WERI-Rb-1 (cell line): ENCODE results near the gene RNF121.

Experiments
- DNase-seq: peaks from one replicate; pipeline ENCODE4 v3.0.0-alpha.2; 2020
- H3K27ac ChIP-seq: fragments of 250-450 bp; sonication (Bioruptor Pico); 2 replicates; pipeline ENCODE4 v1.5.1; 2020; ENCODE audit warnings: mild to moderate bottlenecking, moderate library complexity
- H3K27me3 ChIP-seq: fragments of 250-450 bp; sonication (Bioruptor Pico); 2 replicates; pipeline ENCODE4 v1.5.1; 2021; ENCODE audit warnings: mild to moderate bottlenecking, low read depth, moderate library complexity; ENCODE audit not compliant: insufficient read depth, severe bottlenecking
- H3K36me3 ChIP-seq: fragments of 250-450 bp; sonication (Bioruptor Pico); 2 replicates; pipeline ENCODE4 v1.5.1; 2020; ENCODE audit warnings: mild to moderate bottlenecking, moderate library complexity
- H3K4me3 ChIP-seq: 2 replicates; pipeline ENCODE4 v1.5.1; 2011; ENCODE audit warnings: low read depth, mild to moderate bottlenecking, control low read depth, low read length
- H3K9me3 ChIP-seq: fragments of 250-450 bp; sonication (Bioruptor Pico); 2 replicates; pipeline ENCODE4 v1.5.1; 2021; ENCODE audit warnings: mild to moderate bottlenecking, moderate library complexity; ENCODE audit not compliant: severe bottlenecking
- TF ChIP-seq, protein P1 (sequence below): IDR thresholded peaks from 2 replicates; pipeline ENCODE4 v1.5.1; 2011; ENCODE audit warnings: low read depth, mild to moderate bottlenecking, control low read depth, inconsistent platforms, low read length

RNF121 gene

DNA sequence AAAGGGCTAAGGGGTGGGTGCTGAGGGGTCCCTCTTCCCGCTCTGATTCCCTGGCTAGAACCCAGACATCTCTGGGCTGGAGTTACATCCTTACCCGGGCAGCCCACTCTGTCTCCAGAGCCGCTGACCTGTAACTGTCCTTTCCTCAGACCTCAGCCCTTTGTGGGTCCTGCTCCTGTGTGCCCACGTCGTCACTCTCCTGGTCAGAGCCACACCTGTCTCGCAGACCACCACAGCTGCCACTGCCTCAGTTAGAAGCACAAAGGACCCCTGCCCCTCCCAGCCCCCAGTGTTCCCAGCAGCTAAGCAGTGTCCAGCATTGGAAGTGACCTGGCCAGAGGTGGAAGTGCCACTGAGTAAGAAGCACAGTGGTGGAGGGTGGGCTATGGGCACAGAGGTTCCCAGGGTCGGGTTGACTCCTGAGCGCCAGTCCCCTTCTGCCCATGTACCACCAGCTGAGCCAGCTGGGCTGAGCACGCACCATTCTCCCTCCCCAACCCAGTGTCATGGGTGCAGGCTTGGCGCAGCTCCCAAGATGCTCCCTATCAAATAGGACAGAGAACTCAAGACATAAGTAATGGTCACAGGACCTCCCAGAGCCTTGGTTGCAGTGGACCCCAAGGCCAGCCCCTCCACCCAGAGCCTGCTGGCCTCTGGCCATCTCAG, 71.5 kb downstream of the RNF121 start:
- no peak for DNase-seq
- no peak overlapping the region for H3K27ac ChIP-seq
- peaks cover 53% of the 10 kb centered on the region for H3K36me3 ChIP-seq

DNA sequence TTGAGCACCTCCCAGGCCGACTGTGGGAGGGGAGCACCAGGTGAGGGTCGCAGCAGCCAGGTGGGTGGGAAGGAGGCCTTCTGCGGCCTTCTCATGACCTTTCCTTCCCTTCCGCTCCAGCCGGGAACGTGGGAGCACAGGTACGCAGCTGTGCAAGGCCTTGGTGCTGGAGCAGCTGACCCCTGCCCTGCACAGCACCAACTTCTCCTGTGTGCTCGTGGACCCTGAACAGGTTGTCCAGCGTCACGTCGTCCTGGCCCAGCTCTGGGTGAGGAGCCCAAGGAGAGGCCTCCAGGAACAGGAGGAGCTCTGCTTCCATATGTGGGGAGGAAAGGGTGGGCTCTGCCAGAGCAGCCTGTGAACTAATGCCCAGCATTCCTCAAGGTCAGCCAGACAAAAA, 72.4 kb downstream of the RNF121 start:
- Histone ChIP-seq H3K36me3 (peaks cover 60% of the 10 kb centered on the region), H3K27ac (no peak overlapping the region), H3K27me3 (no peaks in the 10 kb centered on the region), H3K9me3 (no peaks in the 10 kb centered on the region), H3K4me3 (no peak overlapping the region)
- DNase-seq: no peak
- TF ChIP-seq, protein P1, sequence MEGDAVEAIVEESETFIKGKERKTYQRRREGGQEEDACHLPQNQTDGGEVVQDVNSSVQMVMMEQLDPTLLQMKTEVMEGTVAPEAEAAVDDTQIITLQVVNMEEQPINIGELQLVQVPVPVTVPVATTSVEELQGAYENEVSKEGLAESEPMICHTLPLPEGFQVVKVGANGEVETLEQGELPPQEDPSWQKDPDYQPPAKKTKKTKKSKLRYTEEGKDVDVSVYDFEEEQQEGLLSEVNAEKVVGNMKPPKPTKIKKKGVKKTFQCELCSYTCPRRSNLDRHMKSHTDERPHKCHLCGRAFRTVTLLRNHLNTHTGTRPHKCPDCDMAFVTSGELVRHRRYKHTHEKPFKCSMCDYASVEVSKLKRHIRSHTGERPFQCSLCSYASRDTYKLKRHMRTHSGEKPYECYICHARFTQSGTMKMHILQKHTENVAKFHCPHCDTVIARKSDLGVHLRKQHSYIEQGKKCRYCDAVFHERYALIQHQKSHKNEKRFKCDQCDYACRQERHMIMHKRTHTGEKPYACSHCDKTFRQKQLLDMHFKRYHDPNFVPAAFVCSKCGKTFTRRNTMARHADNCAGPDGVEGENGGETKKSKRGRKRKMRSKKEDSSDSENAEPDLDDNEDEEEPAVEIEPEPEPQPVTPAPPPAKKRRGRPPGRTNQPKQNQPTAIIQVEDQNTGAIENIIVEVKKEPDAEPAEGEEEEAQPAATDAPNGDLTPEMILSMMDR: no peak

More for the DNA sequence above, 71.5 kb downstream of the RNF121 start:
- H3K4me3 ChIP-seq: no peak overlapping the region
- H3K27me3 ChIP-seq: no peaks in the 10 kb centered on the region
- H3K9me3 ChIP-seq: no peaks in the 10 kb centered on the region
- TF ChIP-seq, protein P1: no peak

DNA sequence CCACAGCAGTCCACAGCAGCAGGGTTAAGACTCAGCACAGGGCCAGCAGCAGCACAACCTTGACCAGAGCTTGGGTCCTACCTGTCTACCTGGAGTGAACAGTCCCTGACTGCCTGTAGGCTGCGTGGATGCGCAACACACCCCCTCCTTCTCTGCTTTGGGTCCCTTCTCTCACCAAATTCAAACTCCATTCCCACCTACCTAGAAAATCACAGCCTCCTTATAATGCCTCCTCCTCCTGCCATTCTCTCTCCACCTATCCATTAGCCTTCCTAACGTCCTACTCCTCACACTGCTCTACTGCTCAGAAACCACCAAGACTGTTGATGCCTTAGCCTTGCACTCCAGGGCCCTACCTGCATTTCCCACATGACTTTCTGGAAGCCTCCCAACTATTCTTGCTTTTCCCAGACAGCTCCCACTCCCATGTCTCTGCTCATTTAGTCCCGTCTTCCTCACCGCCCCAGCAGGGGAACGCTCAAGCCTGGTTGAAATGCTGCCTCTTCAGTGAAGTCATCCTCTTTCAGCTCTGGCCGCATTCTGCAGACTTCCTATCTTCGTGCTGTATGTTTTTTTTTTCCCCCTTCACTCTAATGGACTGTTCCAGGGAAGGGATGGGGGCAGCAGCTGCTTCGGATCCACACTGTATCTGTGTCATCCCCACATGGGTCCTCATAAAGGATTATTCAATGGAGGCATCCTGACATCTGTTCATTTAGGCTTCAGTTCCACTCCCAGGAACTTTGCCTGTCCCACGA, 73.2 kb downstream of the RNF121 start:
- Histone ChIP-seq H3K9me3 (no peaks in the 10 kb centered on the region), H3K4me3 (no peak overlapping the region), H3K36me3 (peaks cover 67% of the 10 kb centered on the region), H3K27ac (peak overlapping the region; percentile 50), H3K27me3 (no peaks in the 10 kb centered on the region)
- peak; percentile 35 for DNase-seq
- TF ChIP-seq, protein P1: no peak

DNA sequence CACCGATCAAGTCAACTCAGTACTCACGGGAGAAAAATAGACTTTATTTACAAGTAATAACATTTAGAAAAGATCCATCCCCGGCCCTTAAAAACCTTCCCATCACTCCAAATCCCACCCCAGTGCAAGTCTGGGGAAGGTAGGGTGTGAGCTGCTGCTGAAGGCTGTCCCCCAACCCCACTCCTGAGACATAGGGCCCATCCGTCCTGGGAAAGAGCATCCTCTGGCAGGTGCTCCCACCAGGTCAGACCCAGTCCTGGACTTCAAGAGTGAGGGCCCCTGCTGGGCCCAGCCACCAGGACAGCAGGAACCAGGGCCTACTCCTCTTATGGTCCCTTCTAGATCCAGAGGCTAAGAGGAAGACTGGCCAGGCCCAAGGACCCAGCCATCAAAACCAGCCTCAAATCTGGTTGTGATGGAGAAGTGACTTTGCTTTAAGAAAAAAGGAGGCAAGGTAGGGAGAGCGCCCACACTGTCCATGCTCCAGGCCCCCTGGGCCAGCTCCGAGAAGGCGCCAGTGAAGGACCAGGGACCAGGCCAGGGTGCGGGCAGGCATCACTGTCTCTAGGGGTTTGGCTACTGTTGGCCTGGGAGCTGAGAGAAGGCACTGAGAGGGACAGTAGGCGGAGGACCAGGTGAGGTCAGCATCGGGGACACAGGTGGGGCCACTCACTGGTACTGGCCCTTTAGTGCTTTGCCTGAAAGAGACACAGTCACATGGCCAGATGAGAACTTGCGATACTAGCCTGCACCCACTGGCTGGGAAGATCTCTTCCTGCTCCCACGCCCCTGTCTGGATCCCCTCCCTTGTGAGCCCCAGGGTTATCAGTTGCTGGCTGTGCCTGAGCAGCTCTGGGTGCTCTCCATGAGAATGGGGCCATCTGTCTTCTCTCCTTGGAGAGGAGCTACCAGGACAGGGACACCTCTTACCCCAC, 74.3 kb downstream of the RNF121 start:
- Histone ChIP-seq H3K27ac (peak overlapping the region; percentile 50), H3K4me3 (no peak overlapping the region), H3K36me3 (peaks cover 78% of the 10 kb centered on the region), H3K27me3 (no peaks in the 10 kb centered on the region), H3K9me3 (no peaks in the 10 kb centered on the region)
- TF ChIP-seq, protein P1: no peak
- no peak for DNase-seq

DNA sequence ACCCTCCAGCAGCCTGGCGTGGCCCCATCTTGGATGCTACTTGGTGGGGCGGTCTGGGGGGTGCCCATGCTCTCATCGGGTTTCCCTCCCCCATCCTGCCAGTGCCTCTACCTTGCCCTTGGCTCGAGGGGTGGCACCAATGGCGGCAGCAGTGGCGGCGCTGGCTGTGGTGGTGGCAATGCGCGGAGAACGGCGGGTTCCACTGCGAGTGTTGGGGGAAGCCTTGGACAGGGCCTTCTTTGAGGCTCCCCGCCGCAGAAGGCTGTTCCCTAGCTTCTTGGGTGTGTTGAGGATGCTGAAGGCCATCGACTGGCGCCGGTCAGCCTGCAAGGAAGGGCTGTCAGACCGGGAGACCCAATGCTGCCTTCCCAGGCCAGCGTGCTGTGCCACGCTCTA, 74.9 kb downstream of the RNF121 start:
- Histone ChIP-seq H3K27me3 (no peaks in the 10 kb centered on the region), H3K9me3 (no peaks in the 10 kb centered on the region), H3K4me3 (no peak overlapping the region), H3K27ac (no peak overlapping the region), H3K36me3 (peaks cover 85% of the 10 kb centered on the region)
- TF ChIP-seq, protein P1: no peak
- no peak for DNase-seq
